Activated B cell treated with CpG ODN at 0.5 μM for 24 hours (primary cell): ENCODE results near the gene LYRM4. TPM values are rescaled to one million over a fixed set of nuclear protein-coding genes. Genes with fewer than 3 reads are reported as not detected.

Source experiments
- ATAC-seq: fragments of 200-7000 bp; cut with Tn5 transposase; one replicate; pipeline ENCODE4 v1.10.0; 2021; ENCODE audit warnings: low read depth, mild to moderate bottlenecking, moderate library complexity
- CTCF ChIA-PET: fragments of 350-600 bp; sonication (Branson Sonifier 250); formaldehyde crosslinking; loops from one replicate; lab custom pipeline; 2021; ENCODE audit warnings: antibody characterized with exemption; lab: Charles Lee
- POLR2A ChIA-PET: fragments of 350-600 bp; sonication (Branson Sonifier 250); formaldehyde crosslinking; loops from one replicate; lab custom pipeline; 2021; ENCODE audit warnings: antibody characterized with exemption; lab: Charles Lee
- DNase-seq: peaks from one replicate; pipeline ENCODE4 v3.0.0; 2022
- H3K27ac Mint-ChIP-seq: one replicate; pipeline ENCODE4 v1.8.0; 2020; ENCODE audit warnings: mixed read lengths
- H3K27me3 Mint-ChIP-seq: one replicate; pipeline ENCODE4 v1.8.0; 2021; ENCODE audit warnings: mixed read lengths
- H3K36me3 Mint-ChIP-seq: one replicate; pipeline ENCODE4 v1.8.0; 2021; ENCODE audit warnings: low read depth, mixed read lengths
- H3K4me1 Mint-ChIP-seq: one replicate; pipeline ENCODE4 v1.8.0; 2021; ENCODE audit warnings: mixed read lengths
- H3K4me3 Mint-ChIP-seq: one replicate; pipeline ENCODE4 v1.8.0; 2020; ENCODE audit warnings: mild to moderate bottlenecking, mixed read lengths
- H3K9me3 Mint-ChIP-seq: one replicate; pipeline ENCODE4 v1.8.0; 2020; ENCODE audit warnings: mixed read lengths
- intact Hi-C: fragments of 100-400 bp; cut with micrococcal nuclease; formaldehyde crosslinking; loops from one replicate; pipeline ENCODE4 v1.15.1; 2024
- total RNA-seq: library from RNA; stranded (reverse); gene quantifications from 2 replicates; pipeline ENCODE4 v1.2.3, GENCODE V29; 2022
- TF ChIP-seq, protein P1 (sequence below): fragments of 200-600 bp; IDR thresholded peaks from one replicate; pipeline ENCODE4 v1.8.0; 2022; ENCODE audit warnings: antibody characterized with exemption, mild to moderate bottlenecking

The LYRM4 gene
- total RNA-seq, 1 donor from 2014 or later, result 51.2 TPM

DNA sequence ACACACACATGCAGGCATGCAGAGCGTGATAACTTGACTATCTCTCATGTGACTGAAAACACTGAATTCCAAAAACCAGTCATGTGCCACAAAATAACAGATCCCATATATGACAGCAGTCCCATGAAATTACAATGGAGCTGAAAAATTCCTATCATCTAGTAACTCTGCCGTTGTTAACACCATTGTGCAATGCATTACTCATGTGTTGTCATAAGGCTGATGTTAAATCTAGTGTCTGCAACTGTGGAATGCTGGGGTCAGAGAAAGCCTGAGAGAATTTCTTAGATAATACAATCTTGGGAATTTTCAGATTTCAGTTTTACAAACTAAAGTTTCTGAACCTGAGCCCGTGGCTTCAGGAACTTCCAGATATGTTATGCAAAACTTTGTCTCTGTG, 70.2 kb downstream of the LYRM4 start:
- peaks cover 12% of the 10 kb centered on the region for H3K36me3 Mint-ChIP-seq
- H3K27me3 Mint-ChIP-seq, result no peaks in the 10 kb centered on the region
- TF ChIP-seq, protein P1, sequence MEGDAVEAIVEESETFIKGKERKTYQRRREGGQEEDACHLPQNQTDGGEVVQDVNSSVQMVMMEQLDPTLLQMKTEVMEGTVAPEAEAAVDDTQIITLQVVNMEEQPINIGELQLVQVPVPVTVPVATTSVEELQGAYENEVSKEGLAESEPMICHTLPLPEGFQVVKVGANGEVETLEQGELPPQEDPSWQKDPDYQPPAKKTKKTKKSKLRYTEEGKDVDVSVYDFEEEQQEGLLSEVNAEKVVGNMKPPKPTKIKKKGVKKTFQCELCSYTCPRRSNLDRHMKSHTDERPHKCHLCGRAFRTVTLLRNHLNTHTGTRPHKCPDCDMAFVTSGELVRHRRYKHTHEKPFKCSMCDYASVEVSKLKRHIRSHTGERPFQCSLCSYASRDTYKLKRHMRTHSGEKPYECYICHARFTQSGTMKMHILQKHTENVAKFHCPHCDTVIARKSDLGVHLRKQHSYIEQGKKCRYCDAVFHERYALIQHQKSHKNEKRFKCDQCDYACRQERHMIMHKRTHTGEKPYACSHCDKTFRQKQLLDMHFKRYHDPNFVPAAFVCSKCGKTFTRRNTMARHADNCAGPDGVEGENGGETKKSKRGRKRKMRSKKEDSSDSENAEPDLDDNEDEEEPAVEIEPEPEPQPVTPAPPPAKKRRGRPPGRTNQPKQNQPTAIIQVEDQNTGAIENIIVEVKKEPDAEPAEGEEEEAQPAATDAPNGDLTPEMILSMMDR, result no peak
- ATAC-seq (no peak), DNase-seq (no peak)
- intact Hi-C loops, result no loop called here
- no peak overlapping the region for H3K4me3 Mint-ChIP-seq
- H3K9me3 Mint-ChIP-seq, result no peaks in the 10 kb centered on the region
- no peaks in the 10 kb centered on the region for H3K4me1 Mint-ChIP-seq
- no peak overlapping the region for H3K27ac Mint-ChIP-seq
- POLR2A ChIA-PET, result no interaction called here
- CTCF ChIA-PET, result no interaction called here

DNA sequence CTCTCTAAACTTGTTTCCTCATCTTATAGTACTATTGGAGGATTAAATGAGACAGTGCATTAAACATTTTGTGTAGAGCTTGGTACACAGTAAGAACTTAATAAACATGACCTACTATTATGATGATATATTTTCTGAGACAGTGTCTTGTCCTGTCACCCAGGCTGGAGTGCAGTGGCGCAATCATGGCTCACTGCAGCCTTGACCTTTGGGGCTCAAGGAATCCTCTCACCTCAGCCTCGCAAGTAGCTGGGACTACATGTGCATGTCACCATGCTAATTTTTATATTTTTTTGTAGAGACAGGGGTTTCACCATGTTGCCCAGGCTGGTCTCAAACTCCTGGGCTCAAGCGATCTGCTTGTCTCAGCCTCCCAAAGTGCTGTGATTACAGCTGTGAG, 72.1 kb downstream of the LYRM4 start:
- Mint-ChIP-seq H3K4me3 (no peak overlapping the region), H3K4me1 (no peaks in the 10 kb centered on the region), H3K36me3 (peaks cover 15% of the 10 kb centered on the region), H3K27ac (no peak overlapping the region), H3K9me3 (no peaks in the 10 kb centered on the region), H3K27me3 (no peaks in the 10 kb centered on the region)
- ATAC-seq (no peak), DNase-seq (no peak)
- intact Hi-C loops, result no loop called here
- TF ChIP-seq, protein P1, result no peak
- CTCF ChIA-PET, result interaction anchor here (1.3 kb wide), 1 partner anchor 23 kb away, joined by 3 read pairs; no protein-coding TSS in a partner anchor
- POLR2A ChIA-PET, result no interaction called here

DNA sequence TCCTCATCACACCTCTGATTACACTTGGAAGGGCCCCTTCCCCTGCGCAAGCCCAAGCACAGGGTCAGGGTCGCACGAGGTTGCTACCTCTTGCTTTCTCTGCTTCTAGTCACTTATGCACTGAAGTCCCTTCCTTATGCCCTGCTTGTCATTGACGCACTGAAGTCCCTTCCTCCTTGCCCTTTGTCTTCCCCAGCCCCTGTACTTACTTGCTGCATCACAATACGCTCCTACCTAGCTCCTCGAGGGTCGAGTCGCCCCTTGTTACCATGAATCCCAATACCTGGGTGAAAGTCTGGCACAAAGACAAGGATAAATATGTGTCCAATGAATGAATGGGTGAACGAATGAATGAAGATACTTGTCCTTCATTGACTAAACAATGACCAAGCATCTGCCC, 75.9 kb downstream of the LYRM4 start:
- Mint-ChIP-seq H3K27ac (no peak overlapping the region), H3K27me3 (no peaks in the 10 kb centered on the region), H3K9me3 (no peaks in the 10 kb centered on the region), H3K4me1 (no peaks in the 10 kb centered on the region), H3K4me3 (no peak overlapping the region), H3K36me3 (peaks cover 12% of the 10 kb centered on the region)
- ChIA-PET CTCF (interaction anchor here (1.8 kb wide), 1 partner anchor 10 kb away, joined by 4 read pairs; no protein-coding TSS in a partner anchor), POLR2A (no interaction called here)
- DNase-seq (no peak), ATAC-seq (no peak)
- intact Hi-C loops, result no loop called here
- TF ChIP-seq, protein P1, result no peak

GRCh38 chr6:5184218-5184617, 76.5 kb downstream of the LYRM4 start:
- intact Hi-C loops, result no loop called here
- POLR2A ChIA-PET, result no interaction called here

GRCh38 chr6:5181510-5182317, 79.0 kb downstream of the LYRM4 start:
- TF ChIP-seq, protein P1, result no peak
- CTCF ChIA-PET, result no interaction called here
- POLR2A ChIA-PET, result no interaction called here

More at GRCh38 chr6:5184218-5184617, 76.5 kb downstream of the LYRM4 start:
- H3K27me3 Mint-ChIP-seq, result no peaks in the 10 kb centered on the region
- no peak for ATAC-seq
- CTCF ChIA-PET, result interaction anchor here (1.8 kb wide), 1 partner anchor 11 kb away, joined by 4 read pairs; no protein-coding TSS in a partner anchor
- H3K27ac Mint-ChIP-seq, result no peak overlapping the region
- no peak overlapping the region for H3K4me3 Mint-ChIP-seq
- TF ChIP-seq, protein P1, result no peak
- H3K36me3 Mint-ChIP-seq, result peaks cover 12% of the 10 kb centered on the region
- no peaks in the 10 kb centered on the region for H3K9me3 Mint-ChIP-seq
- no peak for DNase-seq
- H3K4me1 Mint-ChIP-seq, result peaks cover 3% of the 10 kb centered on the region

More at GRCh38 chr6:5181510-5182317, 79.0 kb downstream of the LYRM4 start:
- DNase-seq (no peak), ATAC-seq (no peak)
- Mint-ChIP-seq H3K27me3 (no peaks in the 10 kb centered on the region), H3K36me3 (peaks cover 12% of the 10 kb centered on the region), H3K27ac (no peak overlapping the region), H3K4me1 (peaks cover 4% of the 10 kb centered on the region), H3K9me3 (no peaks in the 10 kb centered on the region), H3K4me3 (no peak overlapping the region)
- intact Hi-C loops, result no loop called here
